NCI-H1436 (cell line): ENCODE data around the gene MB.

ENCODE experiments used
- DNase-seq: peaks from one replicate; lab custom pipeline; 2025; lab: John Stamatoyannopoulos, UW

Gene MB

DNA sequence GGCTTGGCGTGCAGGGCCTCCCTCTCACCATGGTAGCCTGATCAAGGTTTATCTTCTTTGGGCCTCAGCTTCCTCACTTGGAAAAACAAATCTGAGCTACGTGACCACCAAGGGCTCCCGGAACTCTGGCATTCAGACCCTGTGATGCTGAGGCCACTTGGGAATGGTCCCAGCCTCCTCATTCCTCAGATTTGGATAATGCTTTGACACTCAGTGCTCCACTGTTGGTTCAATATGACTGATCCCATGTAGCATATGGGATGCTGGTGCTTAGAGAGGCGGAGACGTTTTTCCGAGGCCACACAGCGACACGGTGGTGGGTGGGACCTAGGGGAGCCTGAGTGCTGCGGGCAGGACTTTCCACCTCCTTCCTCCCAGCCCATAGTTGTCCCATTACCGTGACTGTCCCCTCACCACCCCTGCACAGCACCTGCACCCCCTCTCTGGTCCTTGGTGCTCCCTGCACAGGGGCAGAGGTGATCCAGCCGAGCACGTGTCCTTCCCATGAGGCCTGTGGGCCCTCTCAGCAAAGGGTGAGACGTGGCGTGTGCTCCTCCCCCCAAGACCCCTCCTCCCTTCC lies 23.1 kb downstream of the MB start:
- no peak for DNase-seq

DNA sequence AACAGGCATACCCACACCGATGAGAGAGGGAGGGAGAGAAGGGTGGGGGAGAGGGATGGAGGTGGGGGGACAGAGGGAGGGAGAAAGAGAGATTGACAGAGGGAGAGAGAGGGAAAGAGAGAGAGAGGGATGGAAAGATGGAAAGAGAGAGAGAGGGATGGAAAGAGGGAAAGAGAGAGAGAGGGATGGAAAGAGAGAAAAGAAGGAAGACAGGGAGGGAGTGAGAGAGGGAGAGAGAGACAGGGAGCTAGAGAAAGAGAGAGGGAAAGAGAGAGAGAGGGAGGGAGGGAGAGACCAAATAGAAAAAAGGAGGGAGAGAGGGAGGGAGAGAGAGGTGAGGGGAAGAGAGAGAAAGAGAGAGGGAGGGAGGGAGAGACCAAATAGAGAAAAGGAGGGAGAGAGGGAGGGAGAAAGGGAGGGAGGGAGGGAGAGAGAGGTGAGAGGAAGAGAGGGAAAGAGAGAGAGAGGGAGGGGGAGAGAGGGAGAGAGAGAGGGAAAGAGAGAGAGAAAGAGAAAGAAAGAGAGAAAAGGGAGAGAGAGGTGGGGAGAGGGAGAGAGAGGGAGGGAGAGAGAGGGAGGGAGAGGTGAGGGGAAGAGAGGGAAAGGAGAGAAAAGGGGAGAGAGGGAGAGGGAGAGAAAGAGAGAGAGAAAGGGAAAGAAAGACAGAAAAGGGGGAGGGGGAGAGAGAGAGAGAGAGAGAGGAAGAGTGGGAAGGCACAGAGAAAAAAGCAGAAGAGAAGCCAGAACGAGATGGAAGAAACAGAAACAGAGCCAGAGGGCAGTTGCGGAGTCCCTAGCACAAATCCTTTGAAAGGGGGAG lies 23.8 kb downstream of the MB start:
- no peak for DNase-seq

GRCh38 chr22:35592418-35592967 lies 24.6 kb downstream of the MB start:
- no peak for DNase-seq

GRCh38 chr22:35591714-35592417 lies 25.3 kb downstream of the MB start:
- no peak for DNase-seq

DNA sequence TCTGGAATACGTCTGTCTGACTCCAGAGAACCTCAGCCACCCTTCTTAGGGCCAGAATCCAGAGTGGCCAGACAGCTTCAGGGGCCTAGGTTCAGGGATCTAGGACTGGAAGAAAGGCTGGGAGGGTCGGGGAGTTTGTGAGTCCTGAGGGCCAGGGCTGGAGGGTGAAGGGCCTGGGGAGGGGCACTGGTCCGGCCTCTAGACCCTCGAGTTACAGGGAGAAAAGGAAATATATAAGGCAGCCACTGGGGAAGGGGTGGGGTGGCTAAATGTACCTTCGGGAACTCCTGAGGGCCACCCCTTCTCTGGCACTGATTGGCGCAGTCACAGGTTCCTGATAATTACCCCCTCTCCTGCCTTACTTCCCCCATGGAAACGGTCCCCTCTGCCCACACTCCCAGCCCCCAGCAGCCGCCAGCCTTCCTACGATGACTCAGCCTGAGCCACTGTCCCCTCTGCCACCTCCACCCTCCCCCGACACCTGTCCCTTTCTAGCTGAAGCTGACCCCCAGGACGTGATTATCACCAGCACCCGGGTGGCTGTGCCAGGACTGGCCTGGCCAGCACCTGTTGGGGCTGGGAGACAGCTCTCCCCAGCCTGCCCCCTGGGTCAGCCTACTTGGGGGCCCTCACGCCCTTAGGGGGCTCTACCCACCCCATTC lies 26.4 kb downstream of the MB start:
- no peak for DNase-seq

- DNase-seq, result no peak
Measured at GRCh38 chr22:35589756-35590093, 27.4 kb downstream of the MB start.

DNA sequence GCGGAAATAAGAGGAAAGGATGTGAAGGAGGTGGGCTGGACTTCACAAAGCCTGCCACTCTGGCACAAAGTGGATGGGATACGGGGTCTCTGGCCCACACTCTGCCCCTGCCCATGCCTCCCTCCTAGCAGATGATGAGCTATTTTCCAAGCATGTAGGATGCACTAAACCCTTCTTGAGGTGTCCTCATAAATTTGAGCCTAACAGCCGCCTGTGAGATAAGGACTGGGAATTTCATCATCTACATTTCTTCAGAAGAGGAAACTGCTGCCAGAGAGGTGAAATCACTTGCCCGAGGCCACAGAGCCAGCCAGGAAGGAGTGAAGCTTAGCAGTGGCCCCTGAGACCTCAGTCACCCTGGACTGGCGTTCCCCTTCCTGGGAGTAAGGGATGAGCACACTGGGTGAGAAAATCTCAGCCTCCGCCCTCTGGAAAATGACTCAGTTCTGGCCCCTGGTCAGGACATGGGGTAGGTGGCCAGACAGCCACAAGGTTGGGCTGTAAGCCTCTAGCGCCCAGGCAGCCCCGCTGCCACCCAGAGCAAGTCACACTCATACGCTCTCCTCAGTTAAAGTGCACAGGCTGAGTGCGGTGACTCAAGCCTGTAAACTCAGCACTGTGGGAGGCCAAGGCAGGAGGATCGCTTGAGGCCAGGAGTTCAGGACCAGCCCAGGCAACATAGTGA lies 27.9 kb downstream of the MB start:
- no peak for DNase-seq

DNA sequence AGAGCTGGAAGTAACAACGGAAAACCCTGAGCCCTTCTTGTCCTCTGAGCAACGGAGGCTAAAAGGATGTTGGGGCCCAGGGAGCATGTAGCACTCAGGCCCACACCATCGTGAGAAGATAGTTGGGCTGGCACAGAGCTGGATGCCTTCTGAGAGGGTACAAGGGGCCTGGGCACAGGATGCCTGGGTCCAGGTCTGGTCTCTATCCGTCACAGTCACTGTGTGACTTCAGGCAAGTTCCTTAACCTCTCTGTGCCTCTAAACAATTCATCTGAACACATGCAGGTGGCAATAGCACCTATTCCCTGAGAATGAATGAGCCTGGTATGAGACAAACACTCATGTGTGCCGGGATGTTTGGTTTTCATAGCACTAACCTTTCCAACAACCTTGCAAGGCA lies 29.2 kb downstream of the MB start:
- DNase-seq, result no peak

DNA sequence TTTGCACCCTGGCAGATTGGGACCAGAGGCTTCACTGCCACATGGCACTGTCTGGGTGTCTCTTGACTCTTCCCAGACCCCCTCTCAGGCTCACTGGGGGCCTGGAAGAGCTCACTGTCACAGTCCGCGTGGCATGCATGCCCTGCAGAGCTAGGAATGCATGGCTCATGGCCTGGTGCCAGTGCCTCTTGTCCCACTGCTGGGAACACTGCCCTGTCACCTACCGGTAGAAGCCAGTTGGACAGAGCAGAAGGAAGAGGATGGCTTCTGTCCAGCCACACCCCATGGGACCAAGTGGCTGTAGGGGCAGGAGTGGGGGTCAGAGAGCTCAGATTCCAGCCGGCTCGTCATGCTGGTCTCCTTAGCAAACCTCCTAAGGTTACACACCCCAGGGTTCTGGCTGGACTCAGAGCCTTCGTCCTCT lies 29.7 kb downstream of the MB start:
- DNase-seq, result no peak

GRCh38 chr22:35586771-35587170 lies 30.4 kb downstream of the MB start:
- DNase-seq, result no peak

GRCh38 chr22:35582861-35583670 lies 34.1 kb downstream of the MB start:
- peak; percentile 68 for DNase-seq

- DNase-seq, result no peak
Measured at GRCh38 chr22:35582218-35582860, 34.8 kb downstream of the MB start.

DNA sequence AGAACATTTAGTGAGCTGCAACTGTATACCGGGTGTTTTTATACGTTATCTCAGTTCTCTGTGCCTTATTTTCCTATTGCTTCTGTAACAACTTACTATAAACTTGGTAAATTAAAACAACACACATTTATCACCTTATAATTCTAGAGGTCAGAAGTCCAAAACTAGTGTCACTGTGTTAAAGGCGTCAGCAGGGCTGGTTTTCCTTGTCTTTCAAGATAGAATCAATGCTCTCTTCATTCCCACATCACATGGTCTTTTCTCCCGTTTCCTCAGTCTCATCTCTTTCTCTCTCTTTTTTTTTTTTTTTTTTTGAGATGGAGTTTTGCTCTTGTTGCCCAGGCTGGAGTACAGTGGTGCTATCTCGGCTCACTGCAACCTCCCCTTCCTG lies 36.1 kb downstream of the MB start:
- DNase-seq, result no peak

DNA sequence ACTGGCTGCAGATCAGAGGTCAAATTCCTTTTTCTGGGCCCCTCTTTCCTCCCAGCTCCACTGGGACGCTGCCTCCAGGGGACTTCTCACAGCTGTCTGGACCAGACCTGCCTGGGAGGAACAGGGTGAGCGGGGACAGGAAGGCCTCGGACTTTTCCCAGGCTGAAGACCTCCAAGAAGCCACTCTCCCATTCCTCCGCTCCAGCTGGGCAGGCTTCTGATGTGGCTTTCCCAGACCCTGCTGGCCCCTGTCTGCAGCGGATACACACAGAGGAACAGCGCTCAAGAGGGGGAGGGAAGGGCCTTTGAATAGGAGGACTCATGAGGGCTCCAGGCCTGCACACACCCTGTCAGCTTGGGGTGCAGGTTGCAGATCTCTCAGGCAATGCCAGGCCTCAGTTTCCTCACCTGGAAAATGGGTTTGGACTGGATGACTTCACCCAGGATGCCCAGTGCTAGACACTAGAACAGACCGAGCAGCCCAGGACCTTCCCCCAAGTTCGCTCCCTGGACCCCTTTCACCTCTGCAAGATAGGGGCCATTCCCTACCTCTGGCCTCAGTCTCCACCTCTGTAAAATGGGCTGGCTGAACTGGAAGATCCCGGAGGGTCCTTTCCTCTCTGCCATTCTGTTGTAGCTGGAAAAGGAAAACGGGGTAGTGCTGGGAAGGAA lies 36.6 kb downstream of the MB start:
- no peak for DNase-seq

DNA sequence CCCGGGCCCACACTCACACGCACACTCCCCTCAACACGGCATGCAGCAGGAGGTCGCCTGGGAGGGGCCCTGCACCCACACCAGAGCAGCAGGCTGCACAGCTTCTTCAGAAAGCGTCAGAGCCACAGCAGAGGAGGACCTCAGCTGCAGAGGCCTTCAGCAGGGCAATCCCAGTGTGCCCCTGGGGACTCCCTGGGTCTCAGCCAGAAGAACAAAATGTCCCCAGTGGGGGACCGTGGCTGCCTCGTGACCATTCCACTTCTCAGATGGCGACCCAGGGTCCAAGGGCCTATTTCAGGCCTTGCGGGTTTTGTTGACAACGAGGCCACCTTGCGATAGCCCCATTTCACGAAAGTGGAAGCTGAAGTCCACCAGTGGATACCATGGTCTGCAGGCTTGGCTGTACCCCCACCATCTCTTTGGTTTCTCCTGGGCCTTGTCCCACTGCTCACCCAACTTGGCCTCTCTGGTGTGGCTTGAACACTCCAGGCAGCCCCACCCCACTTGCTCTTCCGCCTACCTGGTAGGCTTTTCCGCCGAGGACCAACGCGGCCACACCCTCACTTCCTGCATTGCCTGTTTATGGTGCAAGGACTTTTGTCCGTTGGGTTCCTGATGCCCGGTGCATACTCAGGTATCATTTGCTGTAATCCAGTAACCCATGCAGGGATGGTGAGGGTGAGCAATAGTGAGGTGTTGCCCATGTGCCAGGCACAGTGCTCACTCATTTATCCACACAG lies 38.1 kb downstream of the MB start:
- DNase-seq, result no peak

- DNase-seq, result no peak
Measured at GRCh38 chr22:35577799-35578659, 39.1 kb downstream of the MB start.

- DNase-seq, result no peak
Measured at GRCh38 chr22:35576671-35577070, 40.5 kb downstream of the MB start.

GRCh38 chr22:35575116-35575748 lies 41.9 kb downstream of the MB start:
- DNase-seq, result peak; percentile 73
